ENCODE results near the gene TMEM243. TPM values are rescaled to one million over a fixed set of nuclear protein-coding genes. Genes with fewer than 3 reads are reported as not detected.

TMEM243 gene
- total RNA-seq, 6 experiments from 2014 or later, result 2.0 to 5.1 (median 4.3) TPM

DNA sequence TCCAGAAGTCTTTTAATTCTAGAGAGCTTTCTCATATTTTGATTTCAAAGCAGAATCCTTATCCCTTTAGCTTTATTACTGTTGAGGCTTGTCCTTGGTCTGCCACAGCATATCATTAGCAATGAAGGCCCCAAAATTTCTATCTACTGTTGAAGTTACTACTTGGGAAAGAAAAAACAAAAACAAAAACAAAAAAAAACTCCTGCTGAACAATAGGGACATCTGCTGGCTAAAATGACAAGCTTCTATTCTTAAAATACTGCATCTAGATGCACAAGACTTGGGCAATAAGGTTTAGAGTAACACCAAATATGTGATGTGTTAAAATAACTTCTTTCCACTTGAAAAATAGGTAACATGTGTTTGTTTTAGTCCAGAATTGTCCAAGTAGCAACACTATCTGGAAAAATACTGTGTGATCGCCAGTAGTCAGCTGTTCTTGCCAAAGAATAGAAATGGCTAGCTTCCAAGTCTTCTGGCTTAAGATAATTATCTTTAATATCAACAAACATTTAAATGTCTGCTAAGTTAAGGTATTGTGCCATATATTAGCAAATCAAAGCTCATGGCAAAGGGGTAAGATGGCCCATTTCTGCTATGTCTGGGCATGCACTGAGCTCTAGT, 71.1 kb downstream of the TMEM243 start:
- intact Hi-C loops (cut with DNase I), result loop anchor here in 1 of 2 donors (10.0 kb wide), 1 partner anchor 214 kb away; no protein-coding TSS in a partner anchor
- H3K9me3 ChIP-seq, result no peaks in the 10 kb centered on the region
- peak; percentile 36 to 56 (median 54) for TF ChIP-seq CTCF (IDR thresholded peaks at IDR 0.05)
- no peak for TF ChIP-seq POLR2A (IDR thresholded peaks at IDR 0.05)
- H3K36me3 ChIP-seq, result no peaks in the 10 kb centered on the region
- DNase-seq, result no peak
- H3K27me3 ChIP-seq, result no peaks in the 10 kb centered on the region
- H3K27ac ChIP-seq, result no peak overlapping the region
- no peak overlapping the region for H3K4me3 ChIP-seq
- H3K4me1 ChIP-seq, result peaks cover 0 to 8% (median 0%) of the 10 kb centered on the region in 4 donors
- no peak for ATAC-seq
- WGBS (ENCODE audit: insufficient coverage, low coverage, low lambda C conversion rate, missing lambda C conversion rate), result 24% methylated on average over 1 of the region's 1 CpG

DNA sequence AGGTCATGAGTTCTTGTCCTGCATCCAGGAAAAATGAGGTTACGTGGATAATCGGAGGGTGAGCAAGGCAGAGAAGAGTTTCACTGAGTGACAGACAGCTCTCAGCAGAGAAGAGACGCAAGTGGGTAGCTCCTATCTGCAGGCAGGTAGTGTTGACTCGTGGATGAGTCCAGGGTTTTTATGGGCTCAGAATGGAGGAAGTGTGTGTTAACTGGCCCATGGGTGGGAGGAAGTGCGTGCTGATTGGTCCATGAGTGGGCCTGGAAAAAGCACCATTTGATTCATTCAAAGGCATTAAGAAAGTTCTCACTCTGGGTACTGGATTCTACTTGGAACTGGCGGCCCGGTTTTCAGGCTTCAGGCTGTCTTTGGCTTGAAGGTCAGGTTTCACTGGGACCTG, 72.0 kb downstream of the TMEM243 start:
- no peaks in the 10 kb centered on the region for H3K27me3 ChIP-seq
- no peak overlapping the region for H3K4me3 ChIP-seq
- no peaks in the 10 kb centered on the region for H3K36me3 ChIP-seq
- H3K4me1 ChIP-seq, result peaks cover 0 to 6% (median 0%) of the 10 kb centered on the region in 4 donors
- no peak overlapping the region for H3K27ac ChIP-seq
- no peaks in the 10 kb centered on the region for H3K9me3 ChIP-seq
- no peak for TF ChIP-seq POLR2A (IDR thresholded peaks at IDR 0.05)
- no peak for TF ChIP-seq CTCF (IDR thresholded peaks at IDR 0.05)
- DNase-seq (no peak), ATAC-seq (no peak)
- WGBS (ENCODE audit: insufficient coverage, low coverage, low lambda C conversion rate, missing lambda C conversion rate), result 78% methylated on average over 5 of the region's 7 CpGs
- intact Hi-C loops (cut with DNase I), result loop anchor here in 1 of 2 donors (10.0 kb wide), 1 partner anchor 213 kb away; no protein-coding TSS in a partner anchor

- no peak overlapping the region for H3K27ac ChIP-seq
- WGBS (ENCODE audit: insufficient coverage, low coverage, low lambda C conversion rate, missing lambda C conversion rate), result 66% methylated on average over 11 of the region's 25 CpGs
- no peaks in the 10 kb centered on the region for H3K9me3 ChIP-seq
- DNase-seq (no peak), ATAC-seq (no peak)
- H3K4me3 ChIP-seq, result no peak overlapping the region
- TF ChIP-seq CTCF (IDR thresholded peaks at IDR 0.05), result no peak
- no peak for TF ChIP-seq POLR2A (IDR thresholded peaks at IDR 0.05)
- peaks cover 0 to 6% (median 0%) of the 10 kb centered on the region in 4 donors for H3K4me1 ChIP-seq
- H3K36me3 ChIP-seq, result no peaks in the 10 kb centered on the region
- intact Hi-C loops (cut with DNase I), result loop anchor here in 1 of 2 donors (10.0 kb wide), 1 partner anchor 212 kb away; no protein-coding TSS in a partner anchor
- no peaks in the 10 kb centered on the region for H3K27me3 ChIP-seq
Measured at GRCh38 chr7:87146740-87147386, 72.7 kb downstream of the TMEM243 start.

Small RNA genes lying within 50 kb of the gene (small RNA-seq; reads per million reads assigned to genes)
- gene RF00019 (0 reads per million in 2 experiments), gene RF02271 (0 reads per million in 2 experiments)

Other genes with a start within 250 kb of the TMEM243 start
- gene ELAPOR2, start 160.1 kb downstream of the TMEM243 start, total RNA-seq, result 1 to 10 TPM in 5 of 6 experiments, under 1 TPM in 1; 0.70 to 3.2 (median 1.2) TPM
- gene DMTF1, start 67.3 kb downstream of the TMEM243 start, total RNA-seq, result 10 to 100 TPM; 16.7 to 28.1 (median 22.2) TPM
- gene CROT, start 125.9 kb upstream of the TMEM243 start, total RNA-seq, result 10 to 100 TPM; 11.5 to 24.7 (median 17.3) TPM

Measured in right lobe of liver (tissue), 6 donors.